NB4 (cell line): ENCODE measurements around the gene JAG2.

Source experiments
- CTCF ChIP-seq: IDR thresholded peaks from one replicate; pipeline ENCODE4 v1.5.1; 2012; ENCODE audit warnings: low read depth, low read length
- MYC ChIP-seq: IDR thresholded peaks from 2 replicates; pipeline ENCODE4 v1.6.1; 2011; ENCODE audit warnings: low read depth, low read length
- POLR2A ChIP-seq: IDR thresholded peaks from 2 replicates; pipeline ENCODE4 v1.6.1; 2011; ENCODE audit warnings: mild to moderate bottlenecking; ENCODE audit not compliant: insufficient read length; ENCODE audit errors: extremely low read depth

GRCh38 chr14:105117710-105118385, 50.7 kb downstream of the JAG2 start:
- TF ChIP-seq CTCF (no peak), POLR2A (no peak), MYC (no peak)
